Measurements from ENCODE around the gene MACO1.

DNA sequence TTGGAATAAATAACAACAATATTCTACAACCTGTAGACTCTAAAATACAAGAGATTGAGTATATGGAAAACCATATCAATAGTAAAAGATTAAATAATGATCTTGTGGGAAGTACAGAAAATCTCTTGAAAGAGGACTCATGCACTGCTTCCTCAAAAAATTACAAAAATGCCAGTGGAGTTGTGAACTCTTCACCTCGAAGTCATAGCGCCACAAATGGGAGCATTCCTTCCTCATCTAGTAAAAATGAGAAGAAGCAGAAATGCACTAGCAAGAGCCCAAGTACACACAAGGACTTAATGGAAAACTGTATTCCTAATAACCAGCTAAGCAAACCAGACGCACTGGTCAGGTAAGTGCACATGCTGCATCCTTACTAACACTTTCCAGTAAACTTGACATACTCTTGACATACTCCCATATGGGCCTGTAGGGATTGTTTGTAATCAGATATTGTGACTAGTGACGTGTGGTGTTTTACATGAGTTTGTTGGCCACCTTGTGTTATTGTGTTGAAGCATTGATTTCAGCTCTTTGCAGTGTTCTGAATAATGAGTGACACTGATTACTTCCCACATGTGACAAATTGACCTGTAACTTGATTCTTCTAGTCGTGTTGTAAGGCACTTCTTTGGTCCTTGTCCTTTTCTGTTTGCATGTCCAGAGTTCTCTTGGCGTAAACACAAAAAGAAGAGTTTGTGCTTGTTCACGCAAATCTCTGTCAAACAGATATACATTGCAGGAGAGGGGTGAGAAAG is 28.0 kb downstream of the MACO1 start:
- TF ChIP-seq, protein P1, sequence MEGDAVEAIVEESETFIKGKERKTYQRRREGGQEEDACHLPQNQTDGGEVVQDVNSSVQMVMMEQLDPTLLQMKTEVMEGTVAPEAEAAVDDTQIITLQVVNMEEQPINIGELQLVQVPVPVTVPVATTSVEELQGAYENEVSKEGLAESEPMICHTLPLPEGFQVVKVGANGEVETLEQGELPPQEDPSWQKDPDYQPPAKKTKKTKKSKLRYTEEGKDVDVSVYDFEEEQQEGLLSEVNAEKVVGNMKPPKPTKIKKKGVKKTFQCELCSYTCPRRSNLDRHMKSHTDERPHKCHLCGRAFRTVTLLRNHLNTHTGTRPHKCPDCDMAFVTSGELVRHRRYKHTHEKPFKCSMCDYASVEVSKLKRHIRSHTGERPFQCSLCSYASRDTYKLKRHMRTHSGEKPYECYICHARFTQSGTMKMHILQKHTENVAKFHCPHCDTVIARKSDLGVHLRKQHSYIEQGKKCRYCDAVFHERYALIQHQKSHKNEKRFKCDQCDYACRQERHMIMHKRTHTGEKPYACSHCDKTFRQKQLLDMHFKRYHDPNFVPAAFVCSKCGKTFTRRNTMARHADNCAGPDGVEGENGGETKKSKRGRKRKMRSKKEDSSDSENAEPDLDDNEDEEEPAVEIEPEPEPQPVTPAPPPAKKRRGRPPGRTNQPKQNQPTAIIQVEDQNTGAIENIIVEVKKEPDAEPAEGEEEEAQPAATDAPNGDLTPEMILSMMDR (IDR thresholded peaks at IDR 0.05 in 4 of 5, conservative IDR thresholded peaks at IDR 0.05 in 1 of 5) = no peak
- TF ChIP-seq POLR2A (IDR thresholded peaks at IDR 0.05) = no peak

Measured in gastrocnemius medialis (tissue), 4 donors.